ENCODE measurements around the gene CAMTA1.
"Not testable (repeated sequence)": the region's sequence is repeated elsewhere in the genome, so short reads cannot be mapped to it uniquely, and the experiment has no call there.

The CAMTA1 gene

DNA sequence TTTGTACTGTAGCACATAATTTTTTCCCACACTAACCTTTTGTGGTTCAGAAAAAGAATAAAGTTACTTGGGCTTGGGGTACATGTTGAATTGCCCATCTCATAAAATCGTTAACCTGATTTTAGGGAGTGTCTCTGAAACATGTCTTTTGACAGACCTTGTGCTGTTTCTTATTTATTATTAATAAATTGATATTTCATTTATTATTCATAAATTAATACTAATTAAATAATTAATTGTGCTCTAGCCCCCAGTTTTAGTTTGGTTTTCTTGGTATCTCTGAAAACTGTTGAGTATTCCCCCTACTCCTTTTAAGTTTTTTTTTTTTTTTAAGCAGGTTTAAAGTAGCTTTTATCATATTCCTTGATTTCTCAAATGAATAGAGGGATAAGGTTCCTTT, 27.9 kb downstream of the CAMTA1 start:
- no peak for ATAC-seq

DNA sequence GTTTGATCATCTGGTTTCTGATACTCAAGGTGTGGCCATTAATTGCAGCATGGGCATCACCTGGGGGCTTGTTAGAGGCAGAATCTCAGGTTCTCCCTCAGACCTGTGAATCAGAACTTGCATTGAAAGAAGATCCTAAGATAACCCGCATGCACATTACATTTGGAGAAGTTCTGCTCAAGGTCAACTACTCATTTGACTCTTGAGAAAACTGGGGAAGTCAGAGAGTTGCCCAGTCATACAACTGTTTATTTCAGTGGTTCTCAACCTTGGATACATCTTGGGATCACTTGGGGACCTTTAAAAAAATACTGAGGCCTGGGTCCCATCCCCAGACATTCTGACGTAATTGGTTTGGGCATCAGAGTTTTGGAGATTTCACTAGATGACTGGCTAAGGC, 30.5 kb downstream of the CAMTA1 start:
- no peak for ATAC-seq

DNA sequence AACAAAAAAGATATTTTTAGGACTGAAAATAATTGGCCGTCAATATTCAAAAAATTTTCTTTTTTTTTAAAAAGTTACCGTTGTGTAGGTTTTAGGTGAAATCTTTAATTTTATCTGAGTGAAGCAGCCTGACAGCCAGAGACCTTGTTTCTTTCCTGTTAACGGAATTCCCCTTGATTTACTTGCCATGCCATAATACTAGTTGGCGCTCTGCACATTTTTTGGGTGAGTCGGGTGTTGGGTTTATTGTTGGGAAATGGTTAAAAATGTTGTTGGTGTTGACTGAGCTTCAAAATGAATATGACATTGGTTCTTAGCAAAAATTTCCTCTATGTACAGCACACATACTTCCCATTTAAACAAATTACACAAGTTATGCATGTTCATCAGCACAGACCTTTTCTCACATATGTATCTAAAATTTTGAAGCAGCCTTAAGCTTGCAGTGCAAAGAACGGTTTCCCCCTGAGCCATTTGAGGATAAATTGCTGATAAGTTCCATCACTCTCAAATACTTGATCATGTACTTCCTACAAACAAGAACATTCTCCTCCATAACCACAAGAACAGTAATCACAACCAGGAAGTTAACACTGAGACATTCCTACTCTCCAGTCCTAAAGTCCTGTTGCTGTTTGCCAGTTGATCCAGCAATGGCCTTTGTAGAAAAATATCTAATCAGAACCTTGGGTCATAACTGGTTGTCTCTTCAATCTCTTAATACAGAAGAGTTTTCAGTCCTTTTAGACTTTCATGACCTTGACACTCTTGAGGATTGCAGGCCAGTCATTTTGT, 34.2 kb downstream of the CAMTA1 start:
- no peak for ATAC-seq

DNA sequence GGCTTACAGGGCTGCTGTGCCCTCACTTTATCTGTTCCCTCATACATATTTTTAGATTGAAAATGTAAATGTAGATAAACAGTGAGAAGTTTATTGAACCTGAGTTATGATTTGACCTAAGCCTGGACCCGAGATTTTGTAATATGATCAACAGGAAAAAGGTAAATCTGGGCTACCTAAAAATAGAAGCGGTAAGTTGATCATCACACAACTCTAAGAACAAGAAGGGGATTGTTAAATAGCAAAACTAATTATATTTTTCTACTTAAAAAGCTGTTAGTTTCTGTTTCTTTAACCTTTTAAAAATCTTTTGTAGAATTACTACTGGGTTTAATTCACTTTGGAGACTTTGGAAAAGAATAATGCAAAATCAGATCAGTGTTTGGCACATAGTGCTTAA, 35.6 kb downstream of the CAMTA1 start:
- peak; percentile 41 to 49 for ATAC-seq

DNA sequence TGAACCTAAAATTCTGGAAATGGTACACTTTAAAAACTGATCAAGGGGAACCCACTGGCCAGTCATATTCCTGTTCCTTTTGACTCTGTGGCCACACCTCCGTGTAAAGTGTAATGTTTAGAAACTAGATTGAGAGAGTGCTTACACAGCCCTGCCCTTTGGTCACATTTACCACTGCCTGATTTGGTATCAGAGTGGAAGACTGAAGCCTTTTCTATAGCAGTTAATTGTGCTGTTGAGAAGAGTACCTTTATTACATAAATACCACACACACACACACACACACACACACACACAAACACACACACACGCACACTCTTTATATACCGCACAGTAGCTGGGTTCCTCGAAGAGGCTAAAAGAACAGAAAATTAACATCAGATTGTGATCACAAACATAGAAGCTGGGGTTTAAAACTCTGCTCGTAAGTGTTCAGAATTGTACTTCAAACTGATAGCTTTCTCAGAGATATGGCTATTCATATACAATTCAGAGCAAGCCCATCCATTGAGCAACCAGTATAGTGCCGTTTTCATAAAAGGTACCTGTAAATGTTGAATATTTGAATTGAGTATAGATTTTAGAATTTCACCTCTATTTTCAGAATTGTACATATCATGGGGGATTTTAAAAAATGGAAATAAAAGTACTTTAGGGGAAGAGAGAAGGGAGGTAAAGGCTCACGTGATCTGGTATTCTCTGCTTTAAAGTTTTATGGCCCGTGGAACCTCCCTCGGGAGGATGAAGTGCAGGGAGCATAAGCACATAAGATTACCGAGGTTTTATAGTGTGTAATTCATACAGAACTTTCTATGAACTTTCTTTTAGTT, 37.5 kb downstream of the CAMTA1 start:
- ATAC-seq = peak in 1 of 2 donors; percentile 41

DNA sequence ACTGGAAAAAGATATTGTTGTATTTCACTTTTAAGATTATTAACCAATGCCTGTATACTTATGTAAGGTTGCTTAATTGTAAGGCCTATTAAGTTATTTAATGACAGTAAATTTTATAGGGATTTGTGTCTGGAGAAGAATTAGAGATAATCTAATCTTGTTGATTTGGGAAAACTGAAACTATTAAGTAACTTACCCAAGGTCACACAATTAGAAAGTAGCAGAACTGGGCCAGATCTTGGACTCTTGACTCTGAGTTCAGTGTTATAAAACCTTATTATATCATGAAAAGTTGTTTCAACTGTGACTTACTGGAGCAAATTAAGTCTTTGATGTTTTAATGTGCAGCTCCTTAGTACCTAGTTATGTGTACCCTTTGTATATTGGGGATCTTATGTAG, 38.5 kb downstream of the CAMTA1 start:
- ATAC-seq = no peak

DNA sequence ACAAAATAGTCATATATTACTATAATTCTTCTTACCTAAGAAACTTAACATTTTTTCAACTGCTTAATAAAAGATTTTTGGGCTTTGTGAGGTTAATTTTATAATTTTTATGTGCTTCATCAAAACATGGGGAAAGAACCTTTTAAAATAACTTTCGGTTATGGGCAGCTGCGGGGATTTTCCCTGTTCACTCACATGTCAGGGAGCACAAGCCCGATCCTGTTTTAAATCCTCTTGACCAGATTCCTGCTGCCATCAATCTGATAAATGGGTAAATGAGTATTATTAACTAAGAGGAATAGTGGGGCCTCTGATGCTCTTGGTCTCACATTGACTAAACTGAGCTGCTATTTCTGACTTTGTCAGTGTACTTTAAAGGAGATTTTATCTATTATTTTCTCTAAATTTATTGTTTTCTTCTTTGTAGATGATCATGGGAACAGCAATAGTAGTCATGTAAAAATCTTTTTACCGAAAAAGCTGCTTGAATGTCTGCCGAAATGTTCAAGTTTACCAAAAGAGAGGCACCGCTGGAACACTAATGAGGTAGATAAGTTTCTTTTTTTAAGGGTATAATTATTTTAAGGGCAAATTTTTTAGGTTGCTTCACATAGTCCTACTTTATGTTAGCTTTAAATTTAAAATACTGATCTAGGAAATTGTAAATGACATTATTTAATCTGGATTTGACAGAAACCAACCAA, 39.6 kb downstream of the CAMTA1 start:
- ATAC-seq = no peak

DNA sequence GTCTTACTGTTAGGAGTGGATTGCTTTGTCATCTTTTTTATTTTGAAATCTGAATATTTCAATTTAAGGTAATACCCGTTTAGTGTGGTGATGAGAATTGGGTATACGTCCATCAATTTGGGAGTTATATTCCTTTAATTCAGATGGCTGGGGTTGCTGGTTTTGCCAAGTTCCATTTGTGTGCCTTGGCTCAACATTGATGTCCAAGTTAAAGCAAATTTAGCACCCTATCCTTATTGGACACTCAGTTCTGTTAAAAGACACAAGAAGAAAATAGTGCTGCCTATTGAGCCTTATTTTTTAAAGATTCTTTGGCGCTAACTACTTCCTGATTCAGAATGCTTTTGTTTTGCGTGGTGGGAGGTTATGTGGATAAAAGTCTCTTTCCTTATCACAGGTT, 40.6 kb downstream of the CAMTA1 start:
- no peak for ATAC-seq

DNA sequence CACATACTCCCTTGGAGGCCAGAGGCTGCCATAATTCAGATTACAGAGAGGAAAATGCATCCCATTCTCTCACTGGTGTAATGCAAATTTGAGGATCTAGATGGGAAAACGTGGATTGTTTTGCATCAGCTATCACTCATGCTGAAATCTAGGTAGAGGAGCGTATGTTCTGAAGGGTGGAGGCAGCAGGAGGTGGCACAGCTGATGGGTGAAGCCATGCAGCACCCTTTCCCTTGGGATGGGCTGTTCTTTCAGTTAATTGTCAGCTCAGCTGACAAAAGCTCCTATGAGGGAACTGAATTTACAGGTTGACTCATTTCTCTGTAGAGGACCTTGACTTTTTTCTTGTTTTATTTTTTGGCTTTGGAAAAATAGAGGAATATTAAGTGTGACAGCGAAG, 41.8 kb downstream of the CAMTA1 start:
- ATAC-seq = no peak

DNA sequence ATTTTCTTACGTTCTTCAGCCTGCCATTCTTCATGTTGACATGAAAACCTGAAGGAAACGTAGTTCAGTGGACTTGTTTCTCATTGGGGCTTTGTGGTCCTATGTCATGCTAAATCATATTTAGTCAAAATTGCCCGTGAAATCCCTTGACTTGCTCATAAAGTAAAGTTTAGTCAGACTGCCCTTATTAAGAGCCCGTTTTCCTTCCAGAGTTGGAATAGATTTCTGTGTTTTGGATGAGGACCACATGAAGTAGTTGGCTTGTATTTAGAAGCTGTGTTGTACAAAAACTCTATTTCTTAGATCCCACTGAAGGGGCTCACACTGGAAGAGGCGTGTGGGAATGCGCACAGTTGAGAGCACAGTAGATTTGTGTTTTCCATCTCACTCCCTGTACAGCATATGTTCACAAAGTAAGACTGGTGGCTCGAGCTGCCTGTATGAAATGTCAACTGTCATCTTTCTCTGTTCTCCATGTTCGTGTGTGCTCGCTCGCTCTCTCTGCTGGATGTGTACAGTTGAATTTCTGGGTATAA, 42.4 kb downstream of the CAMTA1 start:
- no peak for ATAC-seq

DNA sequence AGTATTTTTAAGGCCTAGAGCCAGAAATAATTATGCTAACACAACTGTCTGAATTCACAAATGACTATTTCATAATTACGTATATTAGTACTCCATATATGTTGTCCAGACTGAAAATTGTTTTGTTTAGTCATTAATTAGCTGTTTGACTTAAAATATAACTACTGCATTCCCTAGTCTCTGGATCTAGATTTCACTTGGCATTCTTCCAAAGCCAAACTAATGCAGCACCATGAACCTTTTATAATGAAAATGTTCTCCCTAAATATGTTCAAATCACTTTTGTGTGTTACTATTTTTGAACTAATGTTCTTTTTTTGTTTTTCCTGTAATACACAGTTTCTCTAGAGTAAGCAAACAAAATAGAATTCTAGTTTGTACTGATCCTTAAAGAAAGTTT, 46.1 kb downstream of the CAMTA1 start:
- no peak for ATAC-seq

DNA sequence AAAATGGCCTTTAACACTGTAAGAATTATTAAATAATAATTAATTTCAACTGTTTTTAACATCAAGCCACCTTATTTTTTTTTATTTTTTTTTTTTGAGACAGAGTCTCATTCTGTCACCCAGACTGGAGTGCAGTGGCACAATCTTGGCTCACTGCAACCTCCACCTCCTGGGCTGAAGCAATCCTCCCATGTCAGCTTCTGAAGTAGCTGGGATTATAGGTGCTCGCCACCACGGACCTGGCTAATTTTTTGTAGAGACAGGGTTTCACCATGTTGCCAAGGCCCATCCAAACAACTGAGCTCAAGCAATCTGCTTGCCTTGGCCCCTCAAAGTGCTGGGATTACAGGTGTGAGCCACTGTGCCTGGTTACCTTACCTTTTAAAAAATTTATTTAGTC, 46.8 kb downstream of the CAMTA1 start:
- not testable (repeated sequence) for ATAC-seq

DNA sequence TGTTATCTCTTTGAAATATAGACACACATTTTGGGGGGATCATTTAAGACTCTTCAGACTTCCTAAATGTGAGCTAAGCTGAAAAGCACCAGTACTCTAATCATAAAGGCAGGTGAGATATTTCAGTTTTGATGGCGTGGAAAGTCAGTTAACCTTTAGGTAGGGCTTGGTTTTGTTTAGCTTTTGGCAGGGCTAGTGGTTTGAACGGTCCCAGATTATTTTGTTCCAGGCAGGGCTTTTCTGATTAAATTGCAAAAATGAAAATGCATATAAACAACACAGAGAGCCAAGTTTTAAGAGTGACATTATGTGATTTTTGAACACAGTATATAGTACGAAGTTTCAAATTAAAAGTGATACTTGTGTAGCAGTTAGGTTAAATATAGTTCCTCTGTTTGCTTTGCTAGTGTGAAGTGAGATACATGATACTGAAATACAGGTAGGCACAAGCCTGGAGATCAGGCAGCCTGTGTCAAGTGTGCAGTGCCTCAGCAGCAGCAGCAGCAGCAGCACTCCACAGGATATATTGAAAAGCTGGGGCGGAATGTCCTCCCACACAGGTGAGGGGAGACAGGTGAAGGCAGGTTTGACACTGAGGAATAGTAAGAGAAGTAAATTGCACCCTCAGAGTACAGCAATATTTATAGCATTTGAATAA, 47.4 kb downstream of the CAMTA1 start:
- no peak for ATAC-seq

DNA sequence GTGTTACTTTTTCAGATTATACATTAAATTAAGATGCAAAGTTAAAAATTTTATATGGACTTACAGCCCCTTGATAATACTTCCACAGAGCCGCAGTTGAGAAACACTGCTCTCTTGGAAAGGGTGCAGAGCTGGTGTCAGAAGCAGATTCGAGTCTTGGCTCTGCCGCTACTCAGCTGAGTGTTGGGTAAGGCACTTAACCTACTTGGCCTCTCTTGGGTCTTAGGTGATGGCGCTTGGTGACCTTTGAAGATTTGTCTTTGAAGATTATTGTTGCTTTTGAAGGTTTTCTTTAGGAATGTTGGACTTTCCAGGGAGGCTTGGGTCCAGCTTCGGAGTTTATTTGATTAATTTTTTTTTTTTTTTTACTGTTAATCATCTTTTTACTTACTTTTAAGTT, 48.5 kb downstream of the CAMTA1 start:
- ATAC-seq = no peak

DNA sequence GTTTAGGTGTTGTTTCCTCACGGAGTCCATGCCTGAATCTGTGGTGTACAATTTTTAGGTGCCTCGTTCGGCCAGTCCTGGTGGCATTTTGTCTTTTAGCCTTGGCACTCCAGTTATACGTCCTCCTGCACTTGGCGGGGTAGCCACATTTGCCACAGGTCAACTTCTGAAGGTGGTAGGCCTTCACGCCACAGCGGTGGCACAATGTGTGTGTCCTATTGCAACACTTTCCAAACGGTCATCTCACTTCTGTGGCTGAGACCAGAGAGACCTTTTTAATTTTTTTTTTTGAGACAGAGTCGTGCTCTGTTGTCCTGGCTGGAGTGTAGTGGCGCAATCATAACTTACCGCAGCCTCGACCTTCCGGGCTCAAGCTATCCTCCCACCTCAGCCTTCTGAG, 49.1 kb downstream of the CAMTA1 start:
- ATAC-seq = no peak

DNA sequence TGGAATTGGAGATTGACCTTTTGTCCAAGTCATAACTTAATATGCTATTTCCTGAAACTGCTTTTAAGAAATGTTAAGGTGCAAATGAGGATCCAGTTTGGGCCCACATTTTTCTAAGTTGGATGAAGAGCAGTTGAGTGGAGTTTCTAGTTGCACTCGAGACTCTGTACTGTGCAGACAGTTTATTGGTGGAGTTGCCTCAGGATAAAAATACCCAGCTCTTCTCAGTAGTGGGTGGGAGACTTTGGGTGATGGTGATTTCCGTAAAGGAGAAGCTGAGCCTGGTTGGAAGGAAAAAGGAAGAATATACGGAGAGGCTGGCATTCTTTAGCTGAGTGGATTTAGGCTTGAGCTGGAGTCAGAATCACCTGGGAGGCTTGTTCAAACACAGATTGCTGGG, 49.9 kb downstream of the CAMTA1 start:
- ATAC-seq = no peak

DNA sequence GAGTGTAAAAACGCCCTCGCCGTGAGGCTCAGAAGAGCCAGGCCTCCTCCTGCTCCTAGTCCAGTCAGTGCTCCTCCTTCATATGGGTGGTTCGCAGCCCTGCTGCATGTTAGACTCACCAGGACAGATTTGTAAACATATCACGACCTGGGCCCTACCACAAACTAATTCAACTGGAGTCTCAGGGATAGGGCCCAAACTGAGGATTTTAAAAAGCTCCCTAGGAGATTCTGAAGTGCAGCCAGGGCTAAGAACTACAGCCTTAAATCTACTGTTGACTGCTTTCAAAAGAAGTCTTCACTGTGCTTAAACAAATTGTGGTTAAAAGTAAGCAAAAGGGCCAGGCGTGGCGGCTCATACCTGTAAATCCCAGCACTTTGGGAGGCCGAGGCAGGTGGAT, 57.0 kb downstream of the CAMTA1 start:
- no peak for ATAC-seq

DNA sequence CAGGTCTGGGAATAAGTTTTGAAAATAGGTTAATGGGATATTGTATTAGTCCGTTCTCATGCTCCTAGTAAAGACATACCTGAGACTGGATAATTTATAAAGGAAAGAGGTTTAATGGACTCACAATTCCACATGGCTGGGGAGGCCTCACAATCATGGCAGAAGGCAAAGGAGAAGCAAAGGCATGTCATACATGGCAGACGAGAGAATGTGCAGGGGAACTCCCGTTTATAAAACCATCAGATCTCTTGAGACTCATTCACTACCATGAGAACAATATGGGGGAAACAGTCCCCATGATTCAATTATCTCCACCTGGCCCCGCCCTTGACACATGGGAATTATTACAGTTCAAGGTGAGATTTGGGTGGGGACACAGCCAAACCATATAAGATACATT, 60.5 kb downstream of the CAMTA1 start:
- not testable (repeated sequence) for ATAC-seq

DNA sequence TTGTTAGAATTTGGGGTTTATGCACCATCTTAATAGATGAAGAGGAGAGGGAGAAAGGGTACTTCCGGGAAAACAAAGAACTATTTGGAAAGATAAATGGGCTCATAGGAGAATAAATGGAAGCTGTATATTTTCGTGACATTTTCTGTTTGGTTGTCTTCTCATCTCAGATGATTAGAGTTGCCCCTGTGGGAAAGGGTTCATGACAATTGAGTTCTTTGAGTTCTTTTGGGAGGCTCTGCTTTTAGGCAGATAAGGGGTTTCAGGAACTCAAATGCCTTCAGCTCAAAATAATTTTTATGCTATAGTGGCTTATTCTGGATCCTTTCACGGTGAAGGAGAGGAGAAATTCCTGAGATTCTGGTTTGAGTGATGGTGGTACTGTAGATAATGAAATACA, 63.6 kb downstream of the CAMTA1 start:
- no peak for ATAC-seq

DNA sequence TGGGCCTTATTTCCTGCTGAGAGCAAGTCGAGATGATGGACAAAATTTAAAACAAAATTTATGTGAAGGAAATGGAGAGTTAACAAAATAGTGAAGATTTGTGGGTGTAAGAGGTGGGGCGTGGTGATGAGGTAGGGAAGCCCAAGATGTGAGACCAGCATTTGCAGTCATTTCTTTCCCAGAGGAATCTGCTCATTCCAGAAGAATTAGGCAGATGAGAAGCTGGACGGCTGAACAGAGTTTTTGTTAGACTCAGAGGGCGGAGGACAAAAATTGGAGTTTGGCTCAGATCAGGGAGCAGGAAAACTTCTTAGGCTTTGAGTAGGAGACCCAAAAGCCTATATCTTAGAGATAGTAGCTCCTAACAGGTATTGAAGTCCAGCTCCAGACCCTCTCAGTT, 65.3 kb downstream of the CAMTA1 start:
- no peak for ATAC-seq

DNA sequence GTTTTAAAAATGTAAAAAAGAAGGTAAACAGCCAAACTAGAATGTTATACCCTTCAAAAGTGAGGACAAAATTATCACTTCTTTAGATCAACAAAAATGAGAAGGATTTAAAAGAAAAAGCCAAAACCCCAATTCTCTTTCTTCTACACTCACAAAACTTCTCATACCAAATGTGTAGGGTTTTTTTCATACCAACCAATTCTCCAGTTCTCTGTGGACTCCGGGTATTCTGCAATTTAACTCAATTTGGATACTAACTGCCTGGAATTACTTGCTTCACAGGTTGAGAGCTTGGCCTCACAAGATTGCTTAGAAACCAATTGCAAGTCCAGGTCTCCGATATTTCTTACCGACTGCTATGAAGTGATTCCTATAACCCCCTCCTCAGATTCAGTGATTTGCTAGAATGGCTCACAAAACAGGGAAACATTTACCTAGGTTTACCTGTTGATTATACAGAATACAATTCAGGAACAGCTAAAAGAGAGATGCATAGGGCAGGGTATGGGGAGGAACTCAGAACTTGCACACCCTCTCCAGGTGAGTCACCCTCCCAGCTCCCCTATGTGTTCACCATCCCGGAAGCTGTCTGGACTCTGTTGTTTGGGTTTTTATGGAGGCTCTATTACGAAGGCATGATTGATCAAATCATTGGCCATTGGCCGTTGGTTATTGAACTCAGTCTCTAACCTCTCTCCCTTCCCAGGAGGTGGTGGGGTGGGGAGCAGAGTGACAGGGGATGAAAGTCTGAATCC, 67.1 kb downstream of the CAMTA1 start:
- ATAC-seq = no peak

DNA sequence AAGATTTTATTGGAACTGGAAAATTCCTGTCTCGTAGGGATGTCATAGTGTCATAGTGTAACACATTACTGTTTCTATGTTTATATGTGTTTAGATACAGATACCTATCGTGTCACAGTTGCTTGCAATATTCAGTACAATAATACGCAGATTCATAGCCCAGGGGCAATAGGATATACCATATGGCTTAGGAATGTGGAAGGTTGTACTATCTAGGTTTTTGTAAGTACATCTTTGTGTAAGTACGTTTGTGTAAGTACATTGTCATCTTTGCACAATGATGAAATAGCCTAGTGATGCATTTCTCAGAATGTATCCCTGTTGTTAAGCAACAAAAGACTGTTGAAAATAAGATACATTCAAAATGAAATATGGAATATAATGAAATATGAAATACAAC, 68.9 kb downstream of the CAMTA1 start:
- ATAC-seq = no peak

Data from activated CD4-positive, CD25-positive, alpha-beta regulatory T cell treated with anti-CD3 and anti-CD28 coated beads, Interleukin-2, amount 50 U/mL, for 24 hours (primary cell).